Activated naive CD8-positive, alpha-beta T cell (primary cell): Measurements from ENCODE around the gene CSTPP1.
"Not testable (repeated sequence)": the region's sequence is repeated elsewhere in the genome, so short reads cannot be mapped to it uniquely, and the experiment has no call there.

Source experiments
- H3K27ac Mint-ChIP-seq: one replicate; pipeline ENCODE4 v1.8.0; 2021; ENCODE audit warnings: mixed read lengths
- H3K27me3 Mint-ChIP-seq: one replicate; pipeline ENCODE4 v1.8.0; 2021; ENCODE audit warnings: mixed read lengths
- H3K36me3 Mint-ChIP-seq: one replicate; pipeline ENCODE4 v1.8.0; 2021; ENCODE audit warnings: mixed read lengths
- H3K4me1 Mint-ChIP-seq: one replicate; pipeline ENCODE4 v1.8.0; 2021; ENCODE audit warnings: low read depth, mixed read lengths
- H3K4me3 Mint-ChIP-seq: one replicate; pipeline ENCODE4 v1.8.0; 2021; ENCODE audit warnings: mild to moderate bottlenecking, mixed read lengths
- H3K9me3 Mint-ChIP-seq: one replicate; pipeline ENCODE4 v1.8.0; 2021; ENCODE audit warnings: low read depth, mixed read lengths

CSTPP1 gene

DNA sequence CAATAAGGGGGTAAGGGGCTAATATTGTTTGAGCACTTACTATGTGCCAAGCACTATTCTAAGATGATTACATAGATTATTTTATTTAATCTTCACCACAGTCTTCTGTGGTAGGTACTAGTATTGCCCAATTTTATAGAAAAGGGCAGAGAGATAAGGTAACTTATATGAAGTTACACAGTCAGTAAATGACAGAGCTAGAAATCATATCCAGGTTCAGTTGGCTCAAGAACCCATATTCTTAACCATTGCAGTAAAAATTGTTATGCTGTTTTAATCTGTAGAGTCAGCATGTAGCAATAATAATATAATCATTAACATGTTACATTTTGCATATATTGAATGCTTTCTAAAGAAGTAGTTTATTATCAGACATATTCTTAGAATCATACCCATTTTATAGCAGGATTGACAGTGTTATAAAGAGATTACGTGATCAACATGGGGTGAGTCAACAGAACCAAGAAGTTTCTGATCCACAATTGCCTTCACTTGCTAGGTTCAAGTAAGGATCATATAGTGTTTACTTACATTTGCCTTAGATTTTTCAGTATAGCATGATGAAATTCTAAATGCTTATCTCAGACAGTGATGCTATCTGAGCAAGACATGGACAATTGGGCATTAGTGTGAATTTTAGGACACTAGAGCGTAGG is 46.4 kb downstream of the CSTPP1 start:
- H3K4me3 Mint-ChIP-seq, result no peak overlapping the region
- H3K4me1 Mint-ChIP-seq, result peaks cover 6% of the 10 kb centered on the region
- H3K27ac Mint-ChIP-seq, result no peak overlapping the region
- H3K36me3 Mint-ChIP-seq, result peaks cover 10% of the 10 kb centered on the region
- no peaks in the 10 kb centered on the region for H3K27me3 Mint-ChIP-seq
- H3K9me3 Mint-ChIP-seq, result no peaks in the 10 kb centered on the region

- peaks cover 15% of the 10 kb centered on the region for H3K36me3 Mint-ChIP-seq
- H3K9me3 Mint-ChIP-seq, result no peaks in the 10 kb centered on the region
- no peak overlapping the region for H3K4me3 Mint-ChIP-seq
- peaks cover 6% of the 10 kb centered on the region for H3K4me1 Mint-ChIP-seq
- H3K27ac Mint-ChIP-seq, result no peak overlapping the region
- no peaks in the 10 kb centered on the region for H3K27me3 Mint-ChIP-seq
Observed at GRCh38 chr11:46983598-46983997, 47.0 kb downstream of the CSTPP1 start.

DNA sequence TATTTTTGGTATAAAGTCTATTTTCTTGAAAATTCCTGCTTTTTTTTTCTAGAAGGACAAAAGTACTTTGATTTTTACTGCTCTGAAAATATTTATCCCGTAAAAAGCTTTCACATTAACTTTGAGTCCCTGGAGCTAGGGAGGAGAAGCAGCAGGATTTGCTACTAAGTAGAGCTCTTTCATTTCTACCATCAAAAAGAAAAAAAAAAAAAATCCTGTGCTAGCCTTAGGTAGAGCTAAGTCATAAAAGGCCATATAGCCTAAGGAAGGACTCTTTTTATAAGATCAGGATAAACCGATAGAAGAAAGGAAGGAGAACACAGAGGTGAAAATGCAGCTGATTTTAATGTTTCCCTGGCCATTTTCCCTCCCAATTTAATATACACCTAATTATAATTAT is 48.0 kb downstream of the CSTPP1 start:
- peaks cover 6% of the 10 kb centered on the region for H3K4me1 Mint-ChIP-seq
- peaks cover 17% of the 10 kb centered on the region for H3K36me3 Mint-ChIP-seq

DNA sequence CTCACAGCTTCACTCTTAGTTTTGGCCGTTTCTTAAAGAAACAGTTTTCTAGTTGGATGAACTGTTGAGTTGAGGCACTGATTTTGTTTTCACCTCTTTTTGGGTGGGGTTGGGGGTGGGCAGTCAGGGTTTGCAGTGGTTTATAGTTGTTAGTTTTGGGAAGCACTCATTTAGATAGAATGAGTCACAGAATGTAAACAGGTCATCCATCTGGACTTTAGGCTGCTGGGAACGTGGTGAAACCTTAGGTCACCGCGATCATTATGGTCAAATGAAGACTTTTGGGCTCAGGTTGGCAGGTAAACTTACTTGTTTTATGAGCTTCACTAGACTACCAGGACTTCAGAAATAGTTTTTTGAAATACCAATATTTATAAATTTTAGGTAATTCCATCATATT is 48.4 kb downstream of the CSTPP1 start:
- H3K27me3 Mint-ChIP-seq, result no peaks in the 10 kb centered on the region
- H3K9me3 Mint-ChIP-seq, result peaks cover 3% of the 10 kb centered on the region
- H3K4me3 Mint-ChIP-seq, result no peak overlapping the region
- no peak overlapping the region for H3K27ac Mint-ChIP-seq
- peaks cover 21% of the 10 kb centered on the region for H3K36me3 Mint-ChIP-seq
- H3K4me1 Mint-ChIP-seq, result peaks cover 6% of the 10 kb centered on the region

More for the DNA sequence above, 48.0 kb downstream of the CSTPP1 start:
- H3K9me3 Mint-ChIP-seq, result no peaks in the 10 kb centered on the region
- no peak overlapping the region for H3K4me3 Mint-ChIP-seq
- H3K27me3 Mint-ChIP-seq, result no peaks in the 10 kb centered on the region
- no peak overlapping the region for H3K27ac Mint-ChIP-seq

DNA sequence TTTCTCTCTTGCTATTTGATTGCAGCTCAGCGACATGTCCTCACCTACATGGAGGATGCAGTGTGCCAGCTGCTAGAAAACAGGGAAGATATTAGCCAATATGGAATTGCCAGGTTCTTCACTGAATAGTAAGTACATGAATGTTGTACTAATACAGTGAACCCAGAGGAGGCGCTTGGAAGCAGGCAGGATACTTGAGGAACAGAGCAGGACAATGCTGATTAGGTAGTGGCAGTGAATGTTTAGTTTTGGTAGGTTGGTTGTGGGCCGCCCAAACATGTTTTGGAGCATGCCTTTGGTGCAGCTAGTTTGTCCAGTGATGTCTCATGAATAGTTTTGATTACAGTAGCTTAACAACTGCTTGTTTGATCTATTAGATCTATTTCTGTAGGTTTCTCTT is 50.6 kb downstream of the CSTPP1 start:
- Mint-ChIP-seq H3K4me1 (no peaks in the 10 kb centered on the region), H3K27me3 (no peaks in the 10 kb centered on the region), H3K36me3 (peaks cover 23% of the 10 kb centered on the region), H3K4me3 (no peak overlapping the region), H3K27ac (no peak overlapping the region), H3K9me3 (peaks cover 3% of the 10 kb centered on the region)

GRCh38 chr11:46989810-46990487 is 53.4 kb downstream of the CSTPP1 start:
- not testable (repeated sequence) for H3K4me3 Mint-ChIP-seq, H3K9me3 Mint-ChIP-seq, H3K4me1 Mint-ChIP-seq, H3K27ac Mint-ChIP-seq, H3K27me3 Mint-ChIP-seq
- H3K36me3 Mint-ChIP-seq, result peaks cover 34% of the 10 kb centered on the region

DNA sequence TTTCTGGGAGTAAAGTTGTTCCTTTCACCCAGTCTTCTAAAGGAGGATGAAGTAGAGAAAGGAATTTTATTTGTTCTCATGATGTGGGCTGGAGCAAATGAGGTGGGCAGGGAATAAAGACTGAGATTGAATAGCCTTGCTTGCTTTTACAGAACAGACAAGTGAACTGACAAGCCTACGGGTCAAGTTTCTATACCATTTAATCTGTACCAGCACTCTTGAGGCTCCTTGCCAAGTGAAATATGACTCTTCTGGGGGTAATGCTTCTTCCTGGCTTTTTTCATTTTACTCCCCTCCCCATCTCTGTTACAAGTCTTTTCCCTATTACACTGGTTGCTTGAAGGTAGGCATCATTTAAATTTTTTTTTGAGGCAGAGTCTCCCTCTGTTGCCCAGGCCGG is 54.8 kb downstream of the CSTPP1 start:
- no peaks in the 10 kb centered on the region for H3K4me1 Mint-ChIP-seq
- no peaks in the 10 kb centered on the region for H3K27me3 Mint-ChIP-seq
- peaks cover 3% of the 10 kb centered on the region for H3K9me3 Mint-ChIP-seq
- no peak overlapping the region for H3K27ac Mint-ChIP-seq
- peaks cover 39% of the 10 kb centered on the region for H3K36me3 Mint-ChIP-seq
- H3K4me3 Mint-ChIP-seq, result no peak overlapping the region

GRCh38 chr11:46992386-46992785 is 55.8 kb downstream of the CSTPP1 start:
- not testable (repeated sequence) for H3K9me3 Mint-ChIP-seq, H3K4me3 Mint-ChIP-seq, H3K27ac Mint-ChIP-seq, H3K27me3 Mint-ChIP-seq, H3K4me1 Mint-ChIP-seq
- H3K36me3 Mint-ChIP-seq, result peaks cover 41% of the 10 kb centered on the region

DNA sequence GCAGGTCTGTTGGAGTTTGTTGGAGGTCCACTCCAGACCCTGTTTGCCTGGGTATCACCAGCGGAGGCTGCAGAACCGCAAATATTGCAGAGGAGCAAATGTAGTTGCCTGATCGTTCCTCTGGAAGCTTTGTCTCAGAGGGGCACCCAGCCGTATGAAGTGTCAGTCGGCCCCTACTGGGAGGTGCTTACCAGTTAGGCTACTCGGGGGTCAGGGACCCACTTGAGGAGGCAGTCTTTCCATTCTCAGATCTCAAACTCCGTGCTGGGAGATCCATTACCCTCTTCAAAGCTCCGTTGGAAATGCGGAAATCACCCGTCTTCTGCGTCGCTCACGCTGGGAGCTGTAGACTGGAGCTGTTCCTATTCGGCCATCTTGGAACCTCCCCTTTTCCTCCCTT is 61.2 kb downstream of the CSTPP1 start:
- H3K36me3 Mint-ChIP-seq, result peaks cover 25% of the 10 kb centered on the region
- not testable (repeated sequence) for H3K27ac Mint-ChIP-seq, H3K4me3 Mint-ChIP-seq, H3K4me1 Mint-ChIP-seq, H3K27me3 Mint-ChIP-seq, H3K9me3 Mint-ChIP-seq

GRCh38 chr11:46999217-46999616 is 62.7 kb downstream of the CSTPP1 start:
- Mint-ChIP-seq H3K4me3 (no peak overlapping the region), H3K36me3 (peaks cover 16% of the 10 kb centered on the region), H3K4me1 (peaks cover 16% of the 10 kb centered on the region), H3K9me3 (no peaks in the 10 kb centered on the region), H3K27me3 (no peaks in the 10 kb centered on the region), H3K27ac (no peak overlapping the region)

DNA sequence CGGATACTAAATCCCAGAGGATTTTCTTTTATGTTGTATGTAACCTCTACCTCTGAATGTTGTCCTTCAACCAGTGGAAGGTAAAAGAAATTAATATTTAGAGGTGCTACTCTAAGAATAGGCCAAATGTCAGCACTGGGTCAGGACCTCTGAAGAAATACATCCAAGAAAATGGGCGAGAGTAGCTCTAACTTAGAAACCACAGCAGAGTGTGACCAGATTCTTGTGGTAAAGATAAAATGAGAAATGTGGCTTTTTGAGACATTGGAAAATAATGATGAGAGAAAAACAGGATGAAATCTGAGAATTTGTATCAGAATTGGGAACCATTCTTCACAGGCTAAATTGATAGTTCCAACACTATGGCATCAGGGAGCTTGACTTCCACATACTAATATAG is 63.5 kb downstream of the CSTPP1 start:
- Mint-ChIP-seq H3K4me3 (no peak overlapping the region), H3K27ac (no peak overlapping the region), H3K36me3 (peaks cover 16% of the 10 kb centered on the region), H3K9me3 (no peaks in the 10 kb centered on the region), H3K27me3 (no peaks in the 10 kb centered on the region), H3K4me1 (peaks cover 23% of the 10 kb centered on the region)

DNA sequence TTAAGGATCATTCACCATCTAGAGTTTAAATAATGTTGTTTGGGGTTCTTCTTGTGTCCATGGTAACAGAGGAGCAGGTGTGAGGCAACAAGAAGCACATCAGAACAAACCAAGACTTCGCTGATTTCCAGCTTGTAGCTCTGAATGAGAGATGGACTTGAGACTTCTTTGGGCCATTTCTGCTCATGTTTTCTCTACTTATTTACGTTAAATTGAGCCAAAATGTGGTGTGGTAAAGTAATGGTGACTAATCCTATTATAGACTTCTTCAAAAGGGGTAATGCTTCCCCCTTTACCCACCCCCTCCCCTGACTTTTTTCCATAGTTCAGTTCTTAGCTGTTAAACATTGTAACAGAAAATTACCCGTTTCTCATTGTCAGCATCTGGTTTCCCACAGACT is 65.2 kb downstream of the CSTPP1 start:
- Mint-ChIP-seq H3K4me3 (no peak overlapping the region), H3K4me1 (peaks cover 26% of the 10 kb centered on the region), H3K27ac (no peak overlapping the region), H3K27me3 (no peaks in the 10 kb centered on the region), H3K36me3 (peaks cover 15% of the 10 kb centered on the region), H3K9me3 (no peaks in the 10 kb centered on the region)

DNA sequence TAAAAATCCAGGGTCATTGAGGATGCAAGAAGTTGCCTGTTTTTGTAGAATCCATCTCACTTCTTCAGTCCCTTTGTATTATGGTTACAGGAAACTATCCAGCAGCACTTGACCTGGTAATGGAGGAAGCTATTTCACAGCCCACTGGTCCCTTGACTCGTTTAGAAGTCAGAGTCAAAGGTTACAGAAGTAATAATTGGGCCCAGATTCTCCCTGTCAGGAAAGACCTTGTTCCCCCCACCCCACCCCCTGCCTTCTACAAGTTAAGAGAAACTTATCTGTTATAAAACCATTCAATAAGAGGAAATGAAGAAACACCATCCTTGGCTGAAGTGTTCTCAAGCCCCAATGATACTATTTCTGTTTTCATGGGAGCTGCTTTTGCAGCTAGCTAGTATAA is 65.8 kb downstream of the CSTPP1 start:
- peaks cover 10% of the 10 kb centered on the region for H3K36me3 Mint-ChIP-seq
- no peak overlapping the region for H3K27ac Mint-ChIP-seq
- no peak overlapping the region for H3K4me3 Mint-ChIP-seq
- H3K9me3 Mint-ChIP-seq, result no peaks in the 10 kb centered on the region
- no peaks in the 10 kb centered on the region for H3K27me3 Mint-ChIP-seq
- H3K4me1 Mint-ChIP-seq, result peaks cover 26% of the 10 kb centered on the region

DNA sequence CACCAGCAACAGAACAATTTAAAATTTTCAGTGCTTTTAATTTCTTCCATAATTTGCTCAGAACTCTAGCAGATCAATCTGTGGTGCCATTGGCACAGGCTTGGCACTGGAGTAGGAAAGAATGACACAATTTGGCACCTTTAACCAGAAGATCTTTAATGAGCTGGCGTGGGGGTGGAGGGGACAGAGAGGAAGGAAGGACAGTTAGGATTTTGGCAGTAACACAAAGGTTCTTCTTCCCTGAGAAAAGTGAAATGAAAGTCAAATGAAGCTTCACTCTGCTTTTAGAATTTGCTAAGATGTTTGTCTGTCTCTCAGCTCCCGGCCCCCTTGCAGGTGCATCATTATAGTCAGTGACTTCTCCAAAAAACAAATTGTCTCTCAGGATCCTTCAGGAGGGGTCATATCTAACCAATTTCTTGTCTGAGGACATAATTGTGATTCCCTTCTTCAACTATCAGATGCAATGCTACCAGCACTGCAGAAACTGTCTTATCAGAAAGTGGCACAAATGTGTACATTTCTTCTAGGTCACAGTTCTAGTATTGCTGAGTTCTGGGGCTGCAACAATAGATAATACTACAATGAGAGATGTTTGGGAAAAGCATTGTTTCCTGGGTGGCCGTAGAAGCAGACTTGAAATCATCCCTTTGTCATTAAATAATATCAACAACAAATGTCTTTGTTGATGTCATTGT is 66.8 kb downstream of the CSTPP1 start:
- peaks cover 6% of the 10 kb centered on the region for H3K36me3 Mint-ChIP-seq
- H3K9me3 Mint-ChIP-seq, result no peaks in the 10 kb centered on the region
- peaks cover 26% of the 10 kb centered on the region for H3K4me1 Mint-ChIP-seq
- no peaks in the 10 kb centered on the region for H3K27me3 Mint-ChIP-seq
- no peak overlapping the region for H3K27ac Mint-ChIP-seq
- H3K4me3 Mint-ChIP-seq, result no peak overlapping the region

- H3K4me1 Mint-ChIP-seq, result peaks cover 26% of the 10 kb centered on the region
- no peak overlapping the region for H3K27ac Mint-ChIP-seq
- no peaks in the 10 kb centered on the region for H3K9me3 Mint-ChIP-seq
- H3K4me3 Mint-ChIP-seq, result peak overlapping the region; percentile 2
- H3K36me3 Mint-ChIP-seq, result peaks cover 10% of the 10 kb centered on the region
- H3K27me3 Mint-ChIP-seq, result no peaks in the 10 kb centered on the region
Observed at GRCh38 chr11:47004595-47005033, 68.1 kb downstream of the CSTPP1 start.
